Thyroid gland (tissue), 4 donors: ENCODE results near the gene MAGOH.

Source experiments
- POLR2A ChIP-seq, 2 donors: fragments of 450-650 bp; IDR thresholded peaks; one replicate each; pipeline ENCODE4 v1.6.1; 2017; ENCODE audit warnings: antibody characterized with exemption in 2 of 2, mild to moderate bottlenecking in 2 of 2, moderate library complexity in 1 of 2
- TF ChIP-seq, protein P1 (sequence below), 6 experiments: fragments of 200-600 bp in 3 of 6; fragments of 450-650 bp in 3 of 6; sonication (generic) in 3 of 6; IDR thresholded peaks; one replicate each; pipeline ENCODE4 v1.5.1; 2016 to 2019; ENCODE audit warnings: antibody characterized with exemption in 6 of 6, mild to moderate bottlenecking in 2 of 6, inconsistent platforms in 1 of 6, moderate library complexity in 1 of 6

DNA sequence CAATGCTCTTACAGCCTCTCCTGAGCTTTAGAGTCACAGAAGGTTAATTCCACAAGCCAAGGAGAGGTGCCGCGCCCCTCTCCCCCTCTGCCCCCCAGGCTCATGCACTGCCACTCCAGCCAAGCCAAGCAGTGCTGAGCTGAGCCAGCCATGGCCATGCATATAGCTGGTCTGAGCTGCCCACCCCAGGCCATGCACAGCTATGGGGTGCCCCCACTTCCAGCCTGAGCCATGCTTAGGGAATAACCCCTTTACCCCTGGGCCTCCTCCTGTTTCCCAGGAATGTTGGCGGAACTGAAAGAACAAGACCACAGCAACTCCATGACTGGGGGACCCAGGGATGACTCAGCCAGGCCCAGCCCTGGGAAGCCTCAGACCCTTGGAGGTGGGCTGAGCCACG lies 34.0 kb upstream of the MAGOH start:
- TF ChIP-seq, protein P1, sequence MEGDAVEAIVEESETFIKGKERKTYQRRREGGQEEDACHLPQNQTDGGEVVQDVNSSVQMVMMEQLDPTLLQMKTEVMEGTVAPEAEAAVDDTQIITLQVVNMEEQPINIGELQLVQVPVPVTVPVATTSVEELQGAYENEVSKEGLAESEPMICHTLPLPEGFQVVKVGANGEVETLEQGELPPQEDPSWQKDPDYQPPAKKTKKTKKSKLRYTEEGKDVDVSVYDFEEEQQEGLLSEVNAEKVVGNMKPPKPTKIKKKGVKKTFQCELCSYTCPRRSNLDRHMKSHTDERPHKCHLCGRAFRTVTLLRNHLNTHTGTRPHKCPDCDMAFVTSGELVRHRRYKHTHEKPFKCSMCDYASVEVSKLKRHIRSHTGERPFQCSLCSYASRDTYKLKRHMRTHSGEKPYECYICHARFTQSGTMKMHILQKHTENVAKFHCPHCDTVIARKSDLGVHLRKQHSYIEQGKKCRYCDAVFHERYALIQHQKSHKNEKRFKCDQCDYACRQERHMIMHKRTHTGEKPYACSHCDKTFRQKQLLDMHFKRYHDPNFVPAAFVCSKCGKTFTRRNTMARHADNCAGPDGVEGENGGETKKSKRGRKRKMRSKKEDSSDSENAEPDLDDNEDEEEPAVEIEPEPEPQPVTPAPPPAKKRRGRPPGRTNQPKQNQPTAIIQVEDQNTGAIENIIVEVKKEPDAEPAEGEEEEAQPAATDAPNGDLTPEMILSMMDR (IDR thresholded peaks at IDR 0.05) = no peak
- TF ChIP-seq POLR2A (IDR thresholded peaks at IDR 0.05) = no peak
